ENCODE data around the gene LDHB.

Gene LDHB

DNA sequence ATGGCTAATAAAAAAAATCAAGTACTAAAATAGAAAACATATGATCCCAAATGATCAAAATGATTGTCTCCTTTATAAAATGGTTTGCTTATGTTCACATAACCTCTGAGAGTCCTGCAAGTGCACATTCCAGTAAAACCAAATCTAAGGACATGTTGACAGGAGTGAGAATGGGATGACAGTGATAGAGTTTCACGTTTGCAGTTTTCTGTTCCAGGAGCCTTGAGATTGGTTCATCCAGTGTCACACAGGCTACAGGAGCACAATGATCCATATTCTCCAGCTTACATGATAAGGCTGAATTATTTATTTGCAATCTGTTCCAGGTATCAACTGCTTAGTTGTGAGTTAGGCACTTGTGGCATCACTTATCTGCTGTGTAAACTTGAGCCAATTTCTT is 51.5 kb downstream of the LDHB start:
- no peak overlapping the region for H3K4me3 ChIP-seq
- H3K36me3 ChIP-seq = no peaks in the 10 kb centered on the region
- TF ChIP-seq, protein P1, sequence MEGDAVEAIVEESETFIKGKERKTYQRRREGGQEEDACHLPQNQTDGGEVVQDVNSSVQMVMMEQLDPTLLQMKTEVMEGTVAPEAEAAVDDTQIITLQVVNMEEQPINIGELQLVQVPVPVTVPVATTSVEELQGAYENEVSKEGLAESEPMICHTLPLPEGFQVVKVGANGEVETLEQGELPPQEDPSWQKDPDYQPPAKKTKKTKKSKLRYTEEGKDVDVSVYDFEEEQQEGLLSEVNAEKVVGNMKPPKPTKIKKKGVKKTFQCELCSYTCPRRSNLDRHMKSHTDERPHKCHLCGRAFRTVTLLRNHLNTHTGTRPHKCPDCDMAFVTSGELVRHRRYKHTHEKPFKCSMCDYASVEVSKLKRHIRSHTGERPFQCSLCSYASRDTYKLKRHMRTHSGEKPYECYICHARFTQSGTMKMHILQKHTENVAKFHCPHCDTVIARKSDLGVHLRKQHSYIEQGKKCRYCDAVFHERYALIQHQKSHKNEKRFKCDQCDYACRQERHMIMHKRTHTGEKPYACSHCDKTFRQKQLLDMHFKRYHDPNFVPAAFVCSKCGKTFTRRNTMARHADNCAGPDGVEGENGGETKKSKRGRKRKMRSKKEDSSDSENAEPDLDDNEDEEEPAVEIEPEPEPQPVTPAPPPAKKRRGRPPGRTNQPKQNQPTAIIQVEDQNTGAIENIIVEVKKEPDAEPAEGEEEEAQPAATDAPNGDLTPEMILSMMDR (IDR thresholded peaks at IDR 0.05) = no peak
- no peaks in the 10 kb centered on the region for H3K9me3 ChIP-seq
- intact Hi-C loops (cut with DNase I; ENCODE audit: low total_unique reads) = no loop called here
- no peaks in the 10 kb centered on the region for H3K27me3 ChIP-seq
- no peak overlapping the region for H3K27ac ChIP-seq
- no peaks in the 10 kb centered on the region for H3K4me1 ChIP-seq
- no peak for DNase-seq

DNA sequence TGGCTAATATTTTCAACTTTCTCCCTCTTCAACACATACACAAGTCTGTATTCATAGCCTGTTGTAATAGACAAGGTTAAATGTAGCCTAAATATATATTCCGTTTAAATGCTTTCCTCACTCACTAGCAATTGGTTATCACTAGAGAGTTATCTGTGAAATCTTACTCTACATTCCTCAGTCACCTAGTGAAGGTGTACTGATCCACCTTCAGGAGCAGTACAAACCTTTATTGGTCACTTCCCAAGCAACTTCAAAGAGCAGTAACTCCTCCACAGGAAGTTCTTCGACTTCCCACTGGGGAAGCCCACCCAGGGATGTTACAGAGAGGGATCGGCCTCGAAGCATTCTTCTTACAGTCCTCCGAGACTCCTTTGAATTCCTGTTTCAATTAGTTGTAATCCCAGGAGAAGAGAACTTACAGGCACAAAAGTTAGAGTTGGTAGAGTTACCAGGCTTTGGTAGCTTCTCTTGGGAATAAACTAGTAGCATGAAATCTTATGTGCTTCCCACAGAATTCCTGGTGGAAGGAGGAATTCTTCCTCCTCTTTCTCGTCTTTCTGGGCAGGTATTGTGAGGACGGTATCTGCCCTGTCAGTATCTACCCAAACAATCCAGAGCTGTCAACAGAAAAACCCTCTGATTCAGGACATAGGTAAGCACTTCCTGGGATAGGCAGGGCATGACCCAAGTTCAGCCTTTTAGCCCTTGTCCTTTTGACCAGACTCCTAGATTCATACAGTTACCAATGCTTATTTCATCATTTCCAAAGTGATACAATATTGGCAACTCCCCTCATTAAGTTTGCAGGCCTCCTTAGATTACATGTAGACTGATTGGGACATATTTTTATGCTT is 53.2 kb downstream of the LDHB start, which contains the start of gene GYS2:
Gene GYS2 (minus strand): TSS at position 603 of the 857 bp plus-strand sequence. CDS start 255 bp downstream, at position 348.
- intact Hi-C loops (cut with DNase I; ENCODE audit: low total_unique reads) = no loop called here
- no peaks in the 10 kb centered on the region for H3K36me3 ChIP-seq
- H3K4me1 ChIP-seq = no peaks in the 10 kb centered on the region
- H3K27ac ChIP-seq = no peak within 1 kb of the TSS
- TF ChIP-seq, protein P1 (IDR thresholded peaks at IDR 0.05) = no peak
- H3K27me3 ChIP-seq = no peaks in the 10 kb centered on the region
- H3K4me3 ChIP-seq = no peak within 1 kb of the TSS
- H3K9me3 ChIP-seq = no peaks in the 10 kb centered on the region
- DNase-seq = no peak

DNA sequence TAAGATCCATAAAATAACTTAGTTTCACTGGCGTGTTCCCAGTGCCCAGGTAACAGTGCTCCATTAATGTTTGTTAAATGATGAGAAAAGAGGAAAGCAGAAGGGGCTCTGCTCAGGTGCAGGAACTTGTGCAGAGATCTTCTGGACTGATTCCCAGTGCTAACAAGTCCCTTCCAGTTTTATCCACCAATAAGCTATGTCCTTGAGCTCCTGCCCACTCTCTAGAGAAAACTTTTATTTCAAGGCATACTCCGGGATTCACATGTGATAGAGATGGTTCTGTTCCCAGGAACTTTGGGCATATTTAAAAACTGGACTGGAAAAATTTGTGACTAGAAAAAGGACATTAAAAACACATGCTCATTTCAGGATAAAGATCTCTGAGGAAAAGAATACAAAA is 54.9 kb downstream of the LDHB start:
- intact Hi-C loops (cut with DNase I; ENCODE audit: low total_unique reads) = no loop called here
- DNase-seq = no peak
- Histone ChIP-seq H3K4me3 (no peak overlapping the region), H3K36me3 (no peaks in the 10 kb centered on the region), H3K4me1 (no peaks in the 10 kb centered on the region), H3K27me3 (no peaks in the 10 kb centered on the region), H3K9me3 (no peaks in the 10 kb centered on the region), H3K27ac (no peak overlapping the region)
- TF ChIP-seq, protein P1 (IDR thresholded peaks at IDR 0.05) = no peak

DNA sequence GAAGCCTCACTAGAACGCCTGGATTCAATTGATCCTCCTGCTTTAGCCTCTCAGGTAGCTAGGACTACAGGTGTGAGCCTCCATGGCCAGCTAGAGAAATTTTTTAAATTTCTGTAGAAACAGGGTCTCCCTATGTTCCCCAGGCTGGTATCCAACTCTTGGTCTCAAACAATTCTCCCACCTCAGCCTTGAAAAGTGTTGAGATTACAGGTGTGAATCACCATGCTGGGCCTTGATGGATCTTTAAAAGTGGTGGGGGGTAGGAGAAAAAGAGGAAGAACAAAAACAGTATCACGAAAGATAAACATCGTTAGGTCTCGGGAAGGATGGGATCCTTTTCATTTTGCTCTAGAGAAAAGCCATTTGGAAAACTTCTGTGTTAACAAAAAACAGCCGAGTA is 57.4 kb downstream of the LDHB start:
- Histone ChIP-seq H3K36me3 (no peaks in the 10 kb centered on the region), H3K27me3 (no peaks in the 10 kb centered on the region), H3K9me3 (no peaks in the 10 kb centered on the region), H3K4me3 (no peak overlapping the region), H3K27ac (no peak overlapping the region), H3K4me1 (no peaks in the 10 kb centered on the region)
- no peak for DNase-seq
- intact Hi-C loops (cut with DNase I; ENCODE audit: low total_unique reads) = no loop called here
- TF ChIP-seq, protein P1 (IDR thresholded peaks at IDR 0.05) = no peak

DNA sequence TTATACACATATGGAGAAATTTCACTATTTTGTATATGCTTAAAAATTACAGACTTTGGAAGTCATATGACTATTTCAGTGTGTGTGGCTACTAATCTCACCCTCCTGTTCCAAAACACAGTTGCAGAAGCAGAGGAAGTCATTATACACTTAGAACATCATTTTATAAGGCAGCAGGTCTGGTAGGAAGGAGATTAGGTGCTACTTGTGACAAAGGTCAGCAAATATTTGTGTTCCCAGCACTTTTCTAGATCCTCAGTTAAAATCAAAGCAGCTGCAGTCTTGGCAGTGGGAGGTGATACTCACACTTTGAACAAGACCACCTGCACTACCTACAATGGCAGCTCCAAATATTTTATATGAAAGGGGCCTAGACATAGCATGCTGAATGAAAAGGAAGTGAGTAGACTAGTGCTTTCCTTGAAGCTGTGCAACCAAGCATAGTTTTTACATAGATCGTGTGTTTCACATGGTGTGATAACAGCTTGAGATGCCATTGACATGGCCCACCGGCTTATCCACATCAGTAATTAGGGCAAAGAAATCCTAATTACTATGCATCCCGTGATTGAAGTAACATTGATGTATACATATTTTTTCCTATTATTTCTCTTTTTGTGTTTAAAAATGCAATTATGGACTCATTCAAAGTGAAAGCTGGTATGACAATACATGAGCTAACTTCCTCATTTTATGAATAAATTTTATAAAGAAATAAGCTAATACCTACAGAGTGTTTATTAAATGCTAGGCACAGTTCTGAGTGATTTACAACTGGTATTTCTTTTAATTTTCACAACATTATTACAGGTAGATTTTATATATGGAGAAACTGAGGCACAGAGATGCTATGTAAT is 58.3 kb downstream of the LDHB start:
- H3K27me3 ChIP-seq = no peaks in the 10 kb centered on the region
- DNase-seq = no peak
- H3K4me3 ChIP-seq = no peak overlapping the region
- H3K9me3 ChIP-seq = no peaks in the 10 kb centered on the region
- TF ChIP-seq, protein P1 (IDR thresholded peaks at IDR 0.05) = no peak
- no peaks in the 10 kb centered on the region for H3K4me1 ChIP-seq
- no peak overlapping the region for H3K27ac ChIP-seq
- intact Hi-C loops (cut with DNase I; ENCODE audit: low total_unique reads) = no loop called here
- no peaks in the 10 kb centered on the region for H3K36me3 ChIP-seq
